Keratinocyte (primary cell): Measurements from ENCODE around the gene CASP10. TPM values are rescaled to one million over a fixed set of nuclear protein-coding genes. Genes with fewer than 3 reads are reported as not detected.
A peak's percentile ranks its signal among the peaks of the same experiment; 100 is the strongest.

ENCODE experiments used
- DNase-seq: peaks from one replicate; pipeline ENCODE4 v3.0.0-alpha.2; 2011; ENCODE audit warnings: low read depth, missing footprints, low spot score
- FAIRE-seq: peaks from 2 replicates; lab custom pipeline; 2011; peaks lifted over from hg19 to GRCh38; lab: Jason Lieb, UNC
- H2AFZ ChIP-seq: 2 replicates; pipeline ENCODE4 v1.6.0; 2012; ENCODE audit warnings: low read length, control low read depth, inconsistent platforms; ENCODE audit not compliant: control insufficient read depth
- H3K27ac ChIP-seq: 2 replicates; pipeline ENCODE4 v1.5.1; 2011; ENCODE audit warnings: low read length; ENCODE audit not compliant: control insufficient read depth, insufficient read depth
- H3K27me3 ChIP-seq: 3 replicates; pipeline ENCODE4 v1.6.0; 2011; ENCODE audit warnings: low read length; ENCODE audit not compliant: control insufficient read depth, insufficient read depth; ENCODE audit errors: extremely low read depth
- H3K36me3 ChIP-seq, 2 experiments: 2 replicates in 1 of 2; 3 replicates in 1 of 2; pipeline ENCODE4 v1.5.1; 2011; ENCODE audit warnings: low read length in 2 of 2, mild to moderate bottlenecking in 1 of 2; ENCODE audit not compliant: control insufficient read depth in 2 of 2, insufficient read depth in 2 of 2; ENCODE audit errors: extremely low read depth in 1 of 2
- H3K4me1 ChIP-seq: 3 replicates; pipeline ENCODE4 v1.5.1; 2011; ENCODE audit warnings: low read length; ENCODE audit not compliant: control insufficient read depth, insufficient read depth; ENCODE audit errors: extremely low read depth
- H3K4me2 ChIP-seq: 3 replicates; pipeline ENCODE4 v1.6.0; 2011; ENCODE audit warnings: low read depth, low read length; ENCODE audit not compliant: control insufficient read depth, insufficient read depth; ENCODE audit errors: extremely low read depth
- H3K4me3 ChIP-seq, 3 experiments: fragments of 200-600 bp in 1 of 3; sonication (generic) in 1 of 3; 2 replicates in 2 of 3; 3 replicates in 1 of 3; pipeline ENCODE4 v1.5.1; 2011 to 2016; ENCODE audit warnings: low read length in 3 of 3, mild to moderate bottlenecking in 3 of 3, control low read depth in 2 of 3, inconsistent platforms in 1 of 3, low read depth in 1 of 3, mixed read lengths in 1 of 3, mixed run types in 1 of 3, moderate library complexity in 1 of 3; ENCODE audit not compliant: control insufficient read depth in 2 of 3, insufficient read depth in 2 of 3; ENCODE audit errors: extremely low read depth in 1 of 3
- H3K79me2 ChIP-seq: 2 replicates; pipeline ENCODE4 v1.6.0; 2012; ENCODE audit warnings: low read length; ENCODE audit not compliant: control insufficient read depth, insufficient read depth
- H3K9ac ChIP-seq: 3 replicates; pipeline ENCODE4 v1.6.0; 2011; ENCODE audit warnings: low read length; ENCODE audit not compliant: control insufficient read depth, insufficient read depth; ENCODE audit errors: extremely low read depth
- H3K9me1 ChIP-seq: 3 replicates; pipeline ENCODE4 v1.6.0; 2011; ENCODE audit warnings: low read length; ENCODE audit not compliant: control insufficient read depth, insufficient read depth; ENCODE audit errors: extremely low read depth
- H3K9me3 ChIP-seq: 2 replicates; pipeline ENCODE4 v1.5.1; 2012; ENCODE audit warnings: low read depth, low read length; ENCODE audit not compliant: control insufficient read depth
- H4K20me1 ChIP-seq: 3 replicates; pipeline ENCODE4 v1.6.0; 2011; ENCODE audit warnings: low read length; ENCODE audit not compliant: control insufficient read depth, insufficient read depth; ENCODE audit errors: extremely low read depth
- EZH2 ChIP-seq: IDR thresholded peaks from one replicate; pipeline ENCODE4 v1.6.1; 2012; ENCODE audit warnings: inconsistent platforms, mild to moderate bottlenecking, low read length, moderate library complexity
- dilution Hi-C: fragments of 300-500 bp; cut with MboI; formaldehyde crosslinking; loops from one replicate; pipeline ENCODE4 v1.7.0; 2020; ENCODE audit warnings: low sequenced_read_pairs; ENCODE audit not compliant: extremely low pct_ligation_motif_present
- polyA plus RNA-seq, 5 experiments: library from polyadenylated mRNA; depleted of rRNA in 3 of 5; stranded (reverse) in 3 of 5; stranded (forward) in 1 of 5; unstranded in 1 of 5; fragments of >200 nt; gene quantifications; 1 replicate in 1 of 5; 2 replicates in 3 of 5; 3 replicates in 1 of 5; pipeline versions ENCODE4 v1.2.1 to v1.2.3, GENCODE V29; 2011 to 2012; ENCODE audit warnings: missing spikeins in 2 of 5, low read depth in 1 of 5, low replicate concordance in 1 of 5
- TF ChIP-seq, protein P1 (sequence below), 3 experiments: IDR thresholded peaks in 1 of 3; conservative IDR thresholded peaks in 1 of 3; optimal IDR thresholded peaks in 1 of 3; 2 replicates in 2 of 3; 3 replicates in 1 of 3; pipeline versions ENCODE3 to v1.5.1; 2011; ENCODE audit warnings: low read length in 3 of 3, mild to moderate bottlenecking in 3 of 3, moderate library complexity in 2 of 3, control low read depth in 1 of 3, inconsistent platforms in 1 of 3; ENCODE audit not compliant: insufficient read depth in 2 of 3; ENCODE audit errors: extremely low read depth in 1 of 3

CASP10 gene
- polyA plus RNA-seq, 1 donor (not counting 4 experiments of a cell fraction or from before 2014, with no cell fraction given), result 7.1 TPM

DNA sequence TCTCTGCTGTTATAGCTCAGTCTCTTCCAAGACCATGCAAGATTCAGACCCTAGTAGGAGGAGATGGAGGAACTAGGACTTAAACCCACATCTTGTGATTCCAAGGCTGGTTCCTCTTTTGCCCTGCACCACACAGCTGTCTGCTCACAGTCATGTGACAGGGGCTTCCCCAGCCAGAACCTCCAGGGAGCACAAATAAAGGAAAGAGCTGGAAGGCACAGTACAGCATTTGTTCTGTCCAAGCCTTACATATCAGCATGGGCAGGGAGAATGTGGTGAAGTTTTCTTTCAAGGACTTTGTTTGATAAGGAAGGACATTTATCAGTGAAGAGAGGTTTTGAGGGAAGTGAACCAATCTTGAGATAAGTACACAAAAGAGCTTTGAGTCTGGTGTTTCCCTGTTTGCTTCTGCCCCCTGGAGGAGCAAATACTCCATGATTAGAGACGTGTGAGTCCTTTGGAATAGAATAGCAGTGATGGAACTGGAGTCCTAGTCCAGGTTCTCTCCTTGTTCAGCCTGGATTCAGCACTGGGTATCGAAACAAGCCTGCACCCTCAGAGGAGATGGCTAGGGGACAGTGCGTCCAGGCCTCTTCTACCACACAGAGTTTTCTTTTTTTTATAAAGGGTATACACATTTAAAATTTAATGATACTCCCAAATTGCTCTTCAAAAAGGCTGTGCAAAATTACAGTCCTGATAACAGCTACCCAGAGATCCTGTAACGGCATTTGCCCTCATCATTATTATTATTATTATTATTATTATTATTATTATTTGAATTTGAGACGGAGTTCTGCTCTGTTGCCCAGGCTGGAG, 24.6 kb upstream of the CASP10 start:
- Histone ChIP-seq H2AFZ (peak overlapping the region; percentile 45), H3K9ac (peak overlapping the region; percentile 69), H3K4me2 (peak overlapping the region; percentile 58), H3K27me3 (no peaks in the 10 kb centered on the region), H3K4me1 (peaks cover 17% of the 10 kb centered on the region), H3K79me2 (peaks cover 6% of the 10 kb centered on the region), H3K9me1 (no peaks in the 10 kb centered on the region), H4K20me1 (no peaks in the 10 kb centered on the region), H3K4me3 (peak overlapping the region in 1 of 3 experiments; percentile 12), H3K36me3 (peaks cover 14 to 20% of the 10 kb centered on the region in 2 experiments), H3K27ac (peak overlapping the region; percentile 96), H3K9me3 (no peaks in the 10 kb centered on the region)
- FAIRE-seq, result peak; percentile 57
- no peak for DNase-seq
- TF ChIP-seq, protein P1, sequence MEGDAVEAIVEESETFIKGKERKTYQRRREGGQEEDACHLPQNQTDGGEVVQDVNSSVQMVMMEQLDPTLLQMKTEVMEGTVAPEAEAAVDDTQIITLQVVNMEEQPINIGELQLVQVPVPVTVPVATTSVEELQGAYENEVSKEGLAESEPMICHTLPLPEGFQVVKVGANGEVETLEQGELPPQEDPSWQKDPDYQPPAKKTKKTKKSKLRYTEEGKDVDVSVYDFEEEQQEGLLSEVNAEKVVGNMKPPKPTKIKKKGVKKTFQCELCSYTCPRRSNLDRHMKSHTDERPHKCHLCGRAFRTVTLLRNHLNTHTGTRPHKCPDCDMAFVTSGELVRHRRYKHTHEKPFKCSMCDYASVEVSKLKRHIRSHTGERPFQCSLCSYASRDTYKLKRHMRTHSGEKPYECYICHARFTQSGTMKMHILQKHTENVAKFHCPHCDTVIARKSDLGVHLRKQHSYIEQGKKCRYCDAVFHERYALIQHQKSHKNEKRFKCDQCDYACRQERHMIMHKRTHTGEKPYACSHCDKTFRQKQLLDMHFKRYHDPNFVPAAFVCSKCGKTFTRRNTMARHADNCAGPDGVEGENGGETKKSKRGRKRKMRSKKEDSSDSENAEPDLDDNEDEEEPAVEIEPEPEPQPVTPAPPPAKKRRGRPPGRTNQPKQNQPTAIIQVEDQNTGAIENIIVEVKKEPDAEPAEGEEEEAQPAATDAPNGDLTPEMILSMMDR (optimal IDR thresholded peaks at IDR 0.05 in 1 of 3, IDR thresholded peaks at IDR 0.05 in 1 of 3, conservative IDR thresholded peaks at IDR 0.05 in 1 of 3; ENCODE audit: extremely low read depth in 1 of 3, insufficient read depth in 2 of 3, low read length in 3 of 3), result peak; percentile 63 to 81 (median 65)
- TF ChIP-seq EZH2, result no peak
- dilution Hi-C loops, result no loop called here

DNA sequence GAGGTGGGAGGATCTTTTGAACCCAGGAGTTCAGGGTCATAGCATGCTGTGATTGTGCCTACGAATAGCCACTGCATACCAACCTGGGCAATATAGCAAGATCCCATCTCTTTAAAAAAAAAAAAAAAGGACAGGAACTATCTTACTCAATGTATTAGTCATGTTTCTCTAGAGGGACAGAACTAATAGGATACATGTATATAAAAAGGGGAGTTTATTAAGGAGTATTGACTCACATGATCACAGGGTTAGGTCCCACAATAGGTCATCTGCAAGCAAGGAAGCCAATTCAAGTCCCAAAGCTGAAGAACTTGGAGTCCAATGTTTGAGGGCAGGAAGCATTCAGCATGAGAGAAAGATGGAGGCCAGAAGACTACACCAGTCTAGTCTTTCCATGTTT, 18.8 kb upstream of the CASP10 start:
- Histone ChIP-seq H4K20me1 (no peaks in the 10 kb centered on the region), H3K36me3 (peaks cover 22 to 29% of the 10 kb centered on the region in 2 experiments), H3K27ac (no peak overlapping the region), H3K79me2 (no peaks in the 10 kb centered on the region), H3K9ac (no peak overlapping the region), H3K4me1 (no peaks in the 10 kb centered on the region), H3K4me3 (no peak overlapping the region), H3K9me1 (no peaks in the 10 kb centered on the region), H3K4me2 (no peak overlapping the region), H3K27me3 (no peaks in the 10 kb centered on the region), H2AFZ (no peak overlapping the region), H3K9me3 (no peaks in the 10 kb centered on the region)
- FAIRE-seq, result no peak
- no peak for DNase-seq
- dilution Hi-C loops, result no loop called here
- TF ChIP-seq, protein P1 (optimal IDR thresholded peaks at IDR 0.05 in 1 of 3, IDR thresholded peaks at IDR 0.05 in 1 of 3, conservative IDR thresholded peaks at IDR 0.05 in 1 of 3; ENCODE audit: extremely low read depth in 1 of 3, insufficient read depth in 2 of 3, low read length in 3 of 3), result no peak
- no peak for TF ChIP-seq EZH2
